Measurements from ENCODE around the gene SLC22A17.

DNA sequence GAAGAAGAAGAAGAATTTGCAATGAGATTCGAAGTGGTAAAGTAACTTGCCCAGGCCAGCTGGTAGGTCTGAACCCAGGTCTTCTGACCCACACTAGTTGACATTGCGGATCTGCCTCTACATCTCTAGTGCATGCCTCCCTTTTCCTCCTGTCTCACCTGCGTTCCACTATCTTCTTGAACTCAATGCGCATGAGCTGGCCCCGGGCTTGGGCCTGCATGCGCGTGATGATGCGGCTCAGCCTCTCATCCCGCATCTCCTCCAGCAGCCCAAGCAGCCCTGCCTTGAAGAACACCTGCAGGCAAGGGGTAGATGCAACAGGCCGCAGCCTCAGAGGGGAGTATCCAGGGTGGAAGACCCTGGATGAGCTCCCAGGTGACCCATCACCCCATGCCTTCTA is 43.4 kb upstream of the SLC22A17 start:
- TF ChIP-seq, protein P1, sequence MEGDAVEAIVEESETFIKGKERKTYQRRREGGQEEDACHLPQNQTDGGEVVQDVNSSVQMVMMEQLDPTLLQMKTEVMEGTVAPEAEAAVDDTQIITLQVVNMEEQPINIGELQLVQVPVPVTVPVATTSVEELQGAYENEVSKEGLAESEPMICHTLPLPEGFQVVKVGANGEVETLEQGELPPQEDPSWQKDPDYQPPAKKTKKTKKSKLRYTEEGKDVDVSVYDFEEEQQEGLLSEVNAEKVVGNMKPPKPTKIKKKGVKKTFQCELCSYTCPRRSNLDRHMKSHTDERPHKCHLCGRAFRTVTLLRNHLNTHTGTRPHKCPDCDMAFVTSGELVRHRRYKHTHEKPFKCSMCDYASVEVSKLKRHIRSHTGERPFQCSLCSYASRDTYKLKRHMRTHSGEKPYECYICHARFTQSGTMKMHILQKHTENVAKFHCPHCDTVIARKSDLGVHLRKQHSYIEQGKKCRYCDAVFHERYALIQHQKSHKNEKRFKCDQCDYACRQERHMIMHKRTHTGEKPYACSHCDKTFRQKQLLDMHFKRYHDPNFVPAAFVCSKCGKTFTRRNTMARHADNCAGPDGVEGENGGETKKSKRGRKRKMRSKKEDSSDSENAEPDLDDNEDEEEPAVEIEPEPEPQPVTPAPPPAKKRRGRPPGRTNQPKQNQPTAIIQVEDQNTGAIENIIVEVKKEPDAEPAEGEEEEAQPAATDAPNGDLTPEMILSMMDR (IDR thresholded peaks at IDR 0.05; ENCODE audit: low read depth, low read length, missing input control) = no peak
- TF ChIP-seq RAD21 (IDR thresholded peaks at IDR 0.05) = no peak
- TF ChIP-seq YY1 (IDR thresholded peaks at IDR 0.05) = no peak
- TF ChIP-seq, protein P2, sequence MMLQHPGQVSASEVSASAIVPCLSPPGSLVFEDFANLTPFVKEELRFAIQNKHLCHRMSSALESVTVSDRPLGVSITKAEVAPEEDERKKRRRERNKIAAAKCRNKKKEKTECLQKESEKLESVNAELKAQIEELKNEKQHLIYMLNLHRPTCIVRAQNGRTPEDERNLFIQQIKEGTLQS (IDR thresholded peaks at IDR 0.05) = no peak
- TF ChIP-seq NR2F2 (IDR thresholded peaks at IDR 0.05) = no peak
- TF ChIP-seq, protein P3, sequence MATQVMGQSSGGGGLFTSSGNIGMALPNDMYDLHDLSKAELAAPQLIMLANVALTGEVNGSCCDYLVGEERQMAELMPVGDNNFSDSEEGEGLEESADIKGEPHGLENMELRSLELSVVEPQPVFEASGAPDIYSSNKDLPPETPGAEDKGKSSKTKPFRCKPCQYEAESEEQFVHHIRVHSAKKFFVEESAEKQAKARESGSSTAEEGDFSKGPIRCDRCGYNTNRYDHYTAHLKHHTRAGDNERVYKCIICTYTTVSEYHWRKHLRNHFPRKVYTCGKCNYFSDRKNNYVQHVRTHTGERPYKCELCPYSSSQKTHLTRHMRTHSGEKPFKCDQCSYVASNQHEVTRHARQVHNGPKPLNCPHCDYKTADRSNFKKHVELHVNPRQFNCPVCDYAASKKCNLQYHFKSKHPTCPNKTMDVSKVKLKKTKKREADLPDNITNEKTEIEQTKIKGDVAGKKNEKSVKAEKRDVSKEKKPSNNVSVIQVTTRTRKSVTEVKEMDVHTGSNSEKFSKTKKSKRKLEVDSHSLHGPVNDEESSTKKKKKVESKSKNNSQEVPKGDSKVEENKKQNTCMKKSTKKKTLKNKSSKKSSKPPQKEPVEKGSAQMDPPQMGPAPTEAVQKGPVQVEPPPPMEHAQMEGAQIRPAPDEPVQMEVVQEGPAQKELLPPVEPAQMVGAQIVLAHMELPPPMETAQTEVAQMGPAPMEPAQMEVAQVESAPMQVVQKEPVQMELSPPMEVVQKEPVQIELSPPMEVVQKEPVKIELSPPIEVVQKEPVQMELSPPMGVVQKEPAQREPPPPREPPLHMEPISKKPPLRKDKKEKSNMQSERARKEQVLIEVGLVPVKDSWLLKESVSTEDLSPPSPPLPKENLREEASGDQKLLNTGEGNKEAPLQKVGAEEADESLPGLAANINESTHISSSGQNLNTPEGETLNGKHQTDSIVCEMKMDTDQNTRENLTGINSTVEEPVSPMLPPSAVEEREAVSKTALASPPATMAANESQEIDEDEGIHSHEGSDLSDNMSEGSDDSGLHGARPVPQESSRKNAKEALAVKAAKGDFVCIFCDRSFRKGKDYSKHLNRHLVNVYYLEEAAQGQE (IDR thresholded peaks at IDR 0.05) = no peak
- TF ChIP-seq FOXA1 (IDR thresholded peaks at IDR 0.05) = no peak
- TF ChIP-seq JUND (IDR thresholded peaks at IDR 0.05) = no peak
- TF ChIP-seq TAF1 (conservative IDR thresholded peaks at IDR 0.05) = no peak
- TF ChIP-seq, protein P4, sequence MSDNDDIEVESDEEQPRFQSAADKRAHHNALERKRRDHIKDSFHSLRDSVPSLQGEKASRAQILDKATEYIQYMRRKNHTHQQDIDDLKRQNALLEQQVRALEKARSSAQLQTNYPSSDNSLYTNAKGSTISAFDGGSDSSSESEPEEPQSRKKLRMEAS (IDR thresholded peaks at IDR 0.05) = no peak
- TF ChIP-seq RXRA (IDR thresholded peaks at IDR 0.05) = no peak
- no peak for TF ChIP-seq EGR1 (IDR thresholded peaks at IDR 0.05; ENCODE audit: low read depth in 2 of 2)
- TF ChIP-seq HNF4A (conservative IDR thresholded peaks at IDR 0.05) = no peak
- TF ChIP-seq GABPA (IDR thresholded peaks at IDR 0.05 in 1 of 2, conservative IDR thresholded peaks at IDR 0.05 in 1 of 2) = no peak
